ENCODE data around the gene TMPRSS13.

Gene TMPRSS13

DNA sequence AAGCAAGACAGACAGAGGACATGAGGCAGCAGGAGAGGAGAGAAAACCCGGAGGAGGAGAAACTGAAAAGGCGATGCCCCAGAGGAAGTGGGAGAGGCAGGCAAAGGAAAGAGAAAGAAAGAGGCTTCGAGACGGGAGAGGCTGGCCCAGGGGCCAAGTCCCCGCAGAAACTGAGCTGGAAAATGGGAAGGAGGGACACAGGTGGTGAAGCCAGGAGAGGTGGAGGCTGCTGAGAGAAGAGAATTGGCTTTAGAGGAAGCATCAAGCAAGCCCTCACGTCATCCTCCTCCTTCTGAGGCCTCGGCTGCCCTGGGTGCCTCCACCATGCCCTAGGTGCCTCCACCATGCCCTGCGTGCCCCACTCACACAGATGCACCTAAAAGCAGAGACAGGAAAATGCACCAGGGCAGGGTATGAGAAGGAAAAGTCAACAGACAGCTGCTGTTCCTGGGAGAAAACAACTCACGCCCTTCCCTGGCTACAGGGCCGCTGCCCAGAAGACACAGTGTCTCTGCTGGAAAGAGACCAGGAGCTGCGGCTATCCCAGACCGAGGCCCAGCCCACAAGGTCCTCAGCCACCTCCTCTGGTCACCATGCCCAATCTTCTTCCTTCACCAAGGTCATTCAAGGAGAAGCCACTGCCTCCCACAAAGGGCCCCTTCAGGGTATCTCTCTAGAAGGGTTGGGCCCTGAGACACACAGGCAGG is 67.0 kb downstream of the TMPRSS13 start:
- no peak overlapping the region for H3K4me3 ChIP-seq (replicated peaks; ENCODE audit: low read depth, low read length)
- H3K36me3 ChIP-seq (ENCODE audit: control insufficient read depth, insufficient read depth, low read length), result no peaks in the 10 kb centered on the region
- DNase-seq (ENCODE audit: extremely low read depth, insufficient read length), result no peak
- H3K27me3 ChIP-seq (replicated peaks; ENCODE audit: control insufficient read depth, insufficient read depth, low read length), result peaks cover 3% of the 10 kb centered on the region
- TF ChIP-seq, protein P1, sequence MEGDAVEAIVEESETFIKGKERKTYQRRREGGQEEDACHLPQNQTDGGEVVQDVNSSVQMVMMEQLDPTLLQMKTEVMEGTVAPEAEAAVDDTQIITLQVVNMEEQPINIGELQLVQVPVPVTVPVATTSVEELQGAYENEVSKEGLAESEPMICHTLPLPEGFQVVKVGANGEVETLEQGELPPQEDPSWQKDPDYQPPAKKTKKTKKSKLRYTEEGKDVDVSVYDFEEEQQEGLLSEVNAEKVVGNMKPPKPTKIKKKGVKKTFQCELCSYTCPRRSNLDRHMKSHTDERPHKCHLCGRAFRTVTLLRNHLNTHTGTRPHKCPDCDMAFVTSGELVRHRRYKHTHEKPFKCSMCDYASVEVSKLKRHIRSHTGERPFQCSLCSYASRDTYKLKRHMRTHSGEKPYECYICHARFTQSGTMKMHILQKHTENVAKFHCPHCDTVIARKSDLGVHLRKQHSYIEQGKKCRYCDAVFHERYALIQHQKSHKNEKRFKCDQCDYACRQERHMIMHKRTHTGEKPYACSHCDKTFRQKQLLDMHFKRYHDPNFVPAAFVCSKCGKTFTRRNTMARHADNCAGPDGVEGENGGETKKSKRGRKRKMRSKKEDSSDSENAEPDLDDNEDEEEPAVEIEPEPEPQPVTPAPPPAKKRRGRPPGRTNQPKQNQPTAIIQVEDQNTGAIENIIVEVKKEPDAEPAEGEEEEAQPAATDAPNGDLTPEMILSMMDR (IDR thresholded peaks at IDR 0.05; ENCODE audit: insufficient read depth, low read length, poor library complexity, severe bottlenecking), result no peak

DNA sequence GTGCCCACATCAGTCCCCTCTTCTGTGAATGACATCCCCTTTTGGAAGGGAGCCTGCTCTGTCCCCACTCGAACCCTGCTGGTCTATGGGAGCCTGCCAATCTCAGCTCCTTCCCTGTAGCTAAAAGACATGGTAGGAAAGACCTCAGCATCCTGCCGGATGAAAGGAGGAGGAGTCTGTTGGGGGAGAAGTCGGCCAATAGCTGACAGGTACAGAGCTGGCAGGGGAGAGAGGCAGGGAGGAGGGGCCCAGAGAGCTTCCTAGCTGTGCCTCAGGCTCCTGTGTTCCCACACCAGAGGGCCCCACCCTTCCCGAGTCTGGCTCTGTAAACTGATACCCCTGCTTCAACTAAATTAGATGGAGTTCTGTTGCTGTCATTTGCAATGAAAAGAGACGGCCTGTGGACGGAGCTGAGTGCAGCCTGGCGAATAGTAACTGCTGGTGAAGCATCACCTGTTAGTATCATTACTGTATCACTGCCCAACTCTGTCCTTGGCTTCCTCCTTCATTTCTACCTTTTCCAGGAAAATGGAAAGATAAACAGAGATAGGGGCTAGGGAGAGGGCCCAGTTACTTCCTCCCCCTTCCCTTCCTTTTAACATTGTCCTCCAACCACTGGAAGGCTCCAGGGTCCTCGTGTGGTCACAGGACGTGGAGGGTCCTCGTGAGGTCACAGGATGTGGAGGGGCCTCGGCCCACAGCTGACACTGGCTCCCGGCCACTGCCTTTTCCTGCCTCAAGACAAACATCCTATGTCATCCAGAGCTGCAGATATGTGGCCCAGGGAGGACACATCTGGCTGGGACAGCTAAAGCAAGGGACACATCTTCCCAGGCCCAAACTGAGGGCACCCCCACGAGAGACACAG is 67.8 kb downstream of the TMPRSS13 start:
- no peaks in the 10 kb centered on the region for H3K36me3 ChIP-seq (ENCODE audit: control insufficient read depth, insufficient read depth, low read length)
- TF ChIP-seq, protein P1 (IDR thresholded peaks at IDR 0.05; ENCODE audit: insufficient read depth, low read length, poor library complexity, severe bottlenecking), result no peak
- no peak overlapping the region for H3K4me3 ChIP-seq (replicated peaks; ENCODE audit: low read depth, low read length)
- peaks cover 3% of the 10 kb centered on the region for H3K27me3 ChIP-seq (replicated peaks; ENCODE audit: control insufficient read depth, insufficient read depth, low read length)
- DNase-seq (ENCODE audit: extremely low read depth, insufficient read length), result no peak

DNA sequence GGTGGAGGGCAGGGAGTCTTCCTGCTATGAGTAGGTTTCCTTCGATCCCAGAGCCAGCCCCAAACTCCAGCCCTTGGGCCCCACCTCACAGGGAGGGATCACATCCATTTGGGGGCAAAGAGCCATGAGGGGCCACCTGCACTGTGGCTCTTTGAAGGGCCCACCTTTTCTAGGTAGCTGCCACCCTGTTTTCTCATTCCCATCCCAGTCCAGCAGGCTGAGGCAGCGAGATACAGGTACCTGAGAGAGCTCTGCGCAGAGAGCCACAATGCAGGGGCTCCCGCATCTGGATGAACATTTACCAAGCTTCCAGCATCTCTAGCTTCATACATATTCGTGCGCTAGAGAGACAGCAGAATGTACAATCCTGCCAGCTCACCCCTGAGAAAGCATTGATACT is 69.1 kb downstream of the TMPRSS13 start:
- TF ChIP-seq, protein P1 (IDR thresholded peaks at IDR 0.05; ENCODE audit: insufficient read depth, low read length, poor library complexity, severe bottlenecking), result no peak
- Histone ChIP-seq H3K27me3 (replicated peaks; ENCODE audit: control insufficient read depth, insufficient read depth, low read length) (peaks cover 3% of the 10 kb centered on the region), H3K4me3 (replicated peaks; ENCODE audit: low read depth, low read length) (no peak overlapping the region), H3K36me3 (ENCODE audit: control insufficient read depth, insufficient read depth, low read length) (no peaks in the 10 kb centered on the region)
- no peak for DNase-seq (ENCODE audit: extremely low read depth, insufficient read length)

DNA sequence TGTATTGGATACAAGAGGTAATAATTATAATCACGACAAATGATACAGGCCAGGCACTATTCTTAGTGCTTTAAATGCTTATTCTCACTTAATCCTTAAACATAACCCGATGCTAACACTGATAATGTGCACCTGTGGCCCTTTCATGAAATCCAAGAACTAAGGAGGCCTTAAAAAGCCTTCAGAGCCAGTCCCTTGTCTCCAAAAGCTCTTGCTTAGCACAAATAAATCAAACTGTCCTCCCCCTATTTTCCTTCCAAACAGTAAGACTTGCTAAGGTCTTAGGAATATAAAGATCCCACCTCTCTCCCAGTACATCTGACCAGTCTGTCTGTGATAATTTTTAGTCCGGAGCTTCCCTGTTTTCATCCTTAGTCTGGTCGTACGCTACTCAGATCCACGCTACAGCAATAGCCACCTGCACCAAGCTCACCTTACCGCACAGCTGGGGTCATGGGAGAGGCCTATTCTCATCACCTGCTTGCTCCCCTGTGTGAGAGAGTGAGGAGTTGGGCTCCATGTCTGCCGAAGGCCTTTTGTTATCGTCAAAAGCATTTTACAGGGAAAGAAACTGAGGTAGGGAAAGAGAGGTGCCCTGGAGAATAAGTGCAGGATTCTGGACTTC is 69.6 kb downstream of the TMPRSS13 start:
- no peaks in the 10 kb centered on the region for H3K36me3 ChIP-seq (ENCODE audit: control insufficient read depth, insufficient read depth, low read length)
- no peak overlapping the region for H3K4me3 ChIP-seq (replicated peaks; ENCODE audit: low read depth, low read length)
- H3K27me3 ChIP-seq (replicated peaks; ENCODE audit: control insufficient read depth, insufficient read depth, low read length), result peaks cover 3% of the 10 kb centered on the region
- TF ChIP-seq, protein P1 (IDR thresholded peaks at IDR 0.05; ENCODE audit: insufficient read depth, low read length, poor library complexity, severe bottlenecking), result no peak
- DNase-seq (ENCODE audit: extremely low read depth, insufficient read length), result no peak

DNA sequence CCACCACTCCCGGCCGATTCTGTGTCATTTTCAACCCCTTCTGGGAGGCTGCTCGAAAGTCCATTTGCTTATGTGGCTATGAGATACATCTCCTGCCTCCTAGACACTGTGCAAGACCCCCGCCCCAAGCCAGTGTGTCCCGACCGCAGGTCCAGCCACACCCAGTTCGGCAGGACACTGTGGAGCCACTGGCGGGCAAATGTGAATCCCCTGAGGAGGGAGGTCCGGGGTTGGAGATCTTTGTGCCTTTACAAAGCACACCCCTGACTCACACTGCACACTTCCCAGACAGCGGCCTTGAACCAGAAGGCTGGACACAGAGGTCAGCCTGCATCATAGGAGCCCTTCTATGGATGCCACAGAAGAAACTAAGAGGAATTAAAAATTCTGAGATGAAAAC is 70.1 kb downstream of the TMPRSS13 start:
- Histone ChIP-seq H3K4me3 (replicated peaks; ENCODE audit: low read depth, low read length) (no peak overlapping the region), H3K36me3 (ENCODE audit: control insufficient read depth, insufficient read depth, low read length) (no peaks in the 10 kb centered on the region), H3K27me3 (replicated peaks; ENCODE audit: control insufficient read depth, insufficient read depth, low read length) (peaks cover 3% of the 10 kb centered on the region)
- DNase-seq (ENCODE audit: extremely low read depth, insufficient read length), result no peak
- TF ChIP-seq, protein P1 (IDR thresholded peaks at IDR 0.05; ENCODE audit: insufficient read depth, low read length, poor library complexity, severe bottlenecking), result no peak
